Activated gamma-delta T cell treated with Interleukin-2 at 50 U/mL for 16 hours (primary cell): Measurements from ENCODE around the gene HOXB3.
"Not testable (repeated sequence)": the region's sequence is repeated elsewhere in the genome, so short reads cannot be mapped to it uniquely, and the experiment has no call there.

Source experiments
- DNase-seq: peaks from one replicate; pipeline ENCODE4 v3.0.0-alpha.2; 2020

The HOXB3 gene

DNA sequence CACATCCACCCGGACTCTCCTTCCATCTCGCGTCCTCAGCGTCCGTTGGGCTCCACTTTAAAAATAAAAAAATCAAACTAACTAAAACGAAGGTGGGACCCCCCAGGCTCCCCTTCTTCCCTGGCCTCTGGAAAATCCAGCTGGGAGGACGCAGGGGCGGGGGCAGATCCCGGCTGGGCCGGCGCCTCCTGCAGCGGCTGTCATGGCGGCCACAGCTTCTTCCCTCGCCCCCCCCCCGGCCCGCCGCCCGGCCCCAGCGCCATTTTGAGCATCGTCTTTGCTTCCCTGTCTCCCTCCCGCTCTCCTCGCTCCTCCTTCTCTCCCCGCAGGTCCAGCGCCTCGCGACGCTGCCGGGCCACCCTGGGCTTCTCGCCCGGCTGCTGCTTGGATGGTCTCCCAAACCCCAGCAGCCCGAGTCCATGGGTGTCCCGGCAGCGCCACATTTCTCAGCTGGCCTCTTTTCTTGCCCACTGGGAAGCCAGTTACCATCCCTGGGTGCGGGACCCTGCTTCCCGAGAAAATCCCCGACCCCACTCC, 48.4 kb downstream of the HOXB3 start:
- DNase-seq = peak; percentile 22

DNA sequence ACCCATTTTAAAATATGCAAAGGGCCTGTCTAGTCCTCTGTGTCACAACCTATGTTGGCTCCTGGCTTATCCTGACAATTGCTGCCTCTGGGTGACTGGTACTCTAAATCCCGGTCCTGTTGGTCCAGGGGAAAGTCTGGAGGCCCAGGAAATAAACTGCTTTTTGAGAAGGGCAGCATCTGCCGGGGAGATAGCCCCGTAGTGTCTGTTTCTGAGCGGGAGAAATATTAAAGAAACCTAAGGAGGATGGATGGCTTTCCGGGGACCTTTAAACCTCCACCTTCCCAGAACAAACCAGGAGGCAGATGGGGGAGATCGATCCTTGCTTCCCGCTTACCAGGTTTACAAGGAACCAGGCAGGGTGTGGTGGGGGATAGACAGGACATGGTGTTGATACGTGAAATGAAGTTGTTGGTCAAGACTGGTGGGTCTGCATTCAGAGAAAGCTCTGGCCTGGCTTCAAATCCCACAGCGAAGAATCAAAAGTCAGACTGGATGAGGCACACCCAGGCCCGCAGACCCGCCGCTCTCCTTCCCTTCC, 48.9 kb downstream of the HOXB3 start:
- no peak for DNase-seq

DNA sequence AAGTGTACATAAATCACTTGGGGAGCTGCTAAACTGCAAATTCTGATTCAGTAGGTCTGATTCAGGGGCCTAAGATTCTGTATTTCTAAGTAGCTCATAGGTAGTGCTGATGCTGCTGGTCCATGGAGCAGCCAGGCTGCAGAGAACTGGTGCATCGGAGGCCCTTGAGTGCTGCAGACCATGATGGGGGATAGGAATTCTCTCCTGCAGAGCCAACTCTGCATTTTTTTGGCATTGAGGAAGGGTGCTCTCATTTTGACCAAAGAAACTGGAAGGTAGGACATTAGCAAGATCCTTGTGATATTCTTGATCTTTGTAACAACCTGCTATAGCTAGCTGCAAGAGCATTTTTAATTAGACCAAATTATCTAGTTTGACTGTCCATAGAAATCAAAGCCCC, 49.8 kb downstream of the HOXB3 start:
- no peak for DNase-seq

DNA sequence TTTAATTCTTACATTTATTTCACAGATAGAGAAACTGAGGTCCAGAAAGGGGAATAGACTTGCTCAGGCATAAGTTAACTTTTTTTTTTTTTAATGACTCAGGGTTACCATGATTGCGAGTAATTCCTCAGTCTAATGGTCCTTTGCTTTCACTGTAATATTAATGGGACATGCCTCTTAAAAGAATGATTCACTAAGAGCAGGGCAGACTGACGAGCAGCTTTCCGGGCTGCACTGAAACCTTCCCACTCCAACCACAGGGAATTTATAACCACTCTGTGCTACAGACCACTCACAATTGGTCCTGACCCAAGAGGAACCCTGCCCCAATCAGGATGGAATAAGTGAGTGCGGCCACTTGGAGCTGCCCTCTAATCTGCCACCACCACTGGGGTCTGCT, 50.9 kb downstream of the HOXB3 start:
- no peak for DNase-seq

DNA sequence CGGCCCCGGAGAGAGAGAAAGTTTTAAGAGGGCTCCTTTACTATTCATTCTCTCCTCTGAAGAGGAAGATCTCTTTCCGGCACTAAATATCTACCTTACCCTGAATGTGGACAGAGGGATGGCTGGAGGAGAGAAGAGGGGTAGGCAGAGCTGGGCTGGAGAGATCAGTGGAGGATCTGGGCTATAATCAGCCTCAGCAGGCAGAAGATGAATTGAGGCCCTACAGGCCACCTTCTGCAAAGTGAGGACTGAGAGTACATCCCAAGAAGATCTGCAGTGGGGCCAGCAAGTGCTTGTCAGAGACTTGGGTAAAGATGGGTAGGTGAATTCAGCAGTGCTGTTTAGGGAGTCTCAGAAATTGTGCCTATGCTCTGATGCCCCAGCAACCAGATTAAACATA, 52.7 kb downstream of the HOXB3 start:
- DNase-seq = no peak

DNA sequence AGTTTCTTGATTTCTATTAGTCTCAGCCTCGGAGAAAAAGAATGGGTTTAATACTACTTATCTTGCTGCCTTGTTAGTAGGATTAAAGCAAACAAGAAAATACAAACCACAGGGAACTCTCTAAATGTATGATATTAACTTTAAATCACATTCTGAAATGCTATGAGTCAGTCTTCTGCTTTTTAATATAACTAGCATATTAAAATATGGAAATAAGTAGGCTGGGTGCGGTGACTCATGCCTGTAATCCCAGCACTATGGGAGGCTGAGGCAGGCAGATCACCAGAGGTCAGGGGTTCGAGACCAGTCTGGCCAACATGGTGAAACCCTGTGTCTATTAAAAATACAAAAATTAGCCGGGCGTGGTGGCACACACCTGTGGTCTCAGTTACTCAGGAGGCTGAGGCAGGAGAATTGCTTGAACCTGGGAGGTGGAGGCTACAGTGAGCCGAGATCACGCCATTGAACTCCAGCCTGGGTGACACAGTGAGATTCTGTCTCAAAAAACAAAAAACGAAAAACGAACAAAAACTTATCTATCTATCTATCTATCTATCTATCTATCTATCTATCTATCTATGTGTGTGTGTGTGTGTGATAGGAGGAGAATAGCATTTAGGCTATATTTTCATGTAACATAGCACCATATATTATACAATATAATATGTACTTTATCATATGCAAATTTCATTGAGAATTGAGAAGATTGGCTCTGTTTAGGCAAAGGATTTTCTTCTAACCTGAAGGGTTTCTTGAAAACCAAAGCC, 54.1 kb downstream of the HOXB3 start:
- not testable (repeated sequence) for DNase-seq

DNA sequence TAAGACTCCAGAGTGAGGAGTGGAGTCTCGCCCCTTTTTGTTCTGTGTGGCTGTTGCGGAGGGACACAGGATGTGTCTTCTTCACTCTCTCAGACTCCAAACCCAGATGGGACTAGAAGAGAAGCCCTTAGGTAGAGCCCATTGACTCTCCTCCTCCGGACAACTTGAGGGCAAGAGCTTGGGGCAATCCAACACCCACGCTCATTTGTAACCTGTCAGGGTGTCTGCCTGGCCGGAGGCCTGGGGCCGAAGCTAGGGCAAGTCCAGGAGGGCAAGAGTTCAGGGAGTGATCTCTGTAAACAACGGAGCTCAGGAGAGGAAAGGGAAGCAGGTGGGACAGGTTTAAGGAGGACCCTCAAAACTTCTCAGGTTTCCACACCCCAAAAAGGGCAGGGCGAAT, 57.8 kb downstream of the HOXB3 start:
- no peak for DNase-seq

DNA sequence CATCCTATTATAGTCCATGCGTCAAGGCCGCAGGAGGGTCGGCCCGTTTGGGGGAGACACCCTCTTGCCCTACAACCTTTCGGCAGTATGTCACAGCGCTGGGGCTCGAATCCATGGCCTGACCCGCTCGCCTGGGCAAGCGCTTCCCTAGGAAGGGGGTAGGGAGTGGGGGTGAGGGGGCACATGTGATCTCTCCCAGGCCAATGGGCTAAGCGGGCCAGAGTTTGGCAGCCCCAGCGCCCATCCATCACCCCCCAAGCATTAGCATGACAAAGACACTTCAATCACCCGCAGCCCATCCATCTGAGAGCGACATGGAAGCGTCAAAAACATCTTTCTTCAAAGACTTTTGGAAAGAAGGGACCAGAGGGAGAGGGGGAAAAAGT, 59.2 kb downstream of the HOXB3 start, which contains the start of gene HOXB1:
Gene HOXB1, minus strand, starts transcription at position 125 of the 386 bp plus-strand sequence. Its CDS starts 107 bp downstream, at position 18.
- DNase-seq = no peak

DNA sequence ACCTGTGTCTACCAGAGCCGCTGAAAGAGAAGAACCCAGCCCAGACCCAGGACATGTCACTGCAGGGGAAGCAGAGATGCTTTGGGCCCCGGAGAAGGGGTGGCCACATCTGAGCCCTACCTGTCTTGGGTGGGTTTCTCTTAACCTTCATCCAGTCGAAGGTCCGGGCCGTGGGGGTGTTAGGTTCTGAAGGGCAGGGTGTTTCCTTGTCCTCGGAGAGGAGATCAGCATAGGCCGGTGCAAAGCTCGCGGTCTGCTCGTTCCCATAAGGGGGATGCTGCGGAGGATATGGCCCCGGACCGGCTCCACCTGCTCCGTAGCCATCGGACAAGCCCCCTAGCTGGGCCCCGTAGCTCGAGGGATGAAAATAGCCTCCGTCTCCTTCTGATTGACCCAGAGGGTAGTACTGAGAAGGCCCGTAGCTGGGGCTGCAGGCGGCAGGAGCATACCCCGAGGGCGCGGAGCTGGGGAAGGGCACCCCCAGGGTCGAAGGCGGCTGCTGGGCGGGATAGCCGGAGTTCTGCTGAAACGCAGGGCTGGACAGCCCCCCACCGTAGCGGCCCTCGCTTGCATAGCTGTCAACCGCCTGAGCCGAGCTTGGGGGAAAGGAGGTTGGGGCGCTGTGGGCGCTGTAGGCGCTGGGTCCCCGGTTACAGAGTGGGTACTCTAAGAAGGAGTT, 59.7 kb downstream of the HOXB3 start:
- DNase-seq = no peak

DNA sequence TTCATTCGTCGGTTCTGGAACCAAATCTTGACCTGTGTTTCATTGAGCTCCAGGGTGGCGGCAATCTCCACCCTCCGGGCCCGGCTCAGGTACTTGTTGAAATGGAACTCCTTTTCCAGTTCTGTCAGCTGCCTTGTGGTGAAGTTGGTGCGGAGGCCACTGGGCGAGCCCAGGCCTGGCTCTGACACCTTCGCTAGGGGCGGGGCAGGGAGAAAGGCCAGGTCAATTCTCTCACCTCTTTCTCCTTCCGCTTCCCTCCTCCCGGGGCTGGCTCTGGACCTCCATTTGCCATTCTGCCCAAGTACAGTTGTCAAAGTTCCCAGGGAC, 60.4 kb downstream of the HOXB3 start:
- no peak for DNase-seq

DNA sequence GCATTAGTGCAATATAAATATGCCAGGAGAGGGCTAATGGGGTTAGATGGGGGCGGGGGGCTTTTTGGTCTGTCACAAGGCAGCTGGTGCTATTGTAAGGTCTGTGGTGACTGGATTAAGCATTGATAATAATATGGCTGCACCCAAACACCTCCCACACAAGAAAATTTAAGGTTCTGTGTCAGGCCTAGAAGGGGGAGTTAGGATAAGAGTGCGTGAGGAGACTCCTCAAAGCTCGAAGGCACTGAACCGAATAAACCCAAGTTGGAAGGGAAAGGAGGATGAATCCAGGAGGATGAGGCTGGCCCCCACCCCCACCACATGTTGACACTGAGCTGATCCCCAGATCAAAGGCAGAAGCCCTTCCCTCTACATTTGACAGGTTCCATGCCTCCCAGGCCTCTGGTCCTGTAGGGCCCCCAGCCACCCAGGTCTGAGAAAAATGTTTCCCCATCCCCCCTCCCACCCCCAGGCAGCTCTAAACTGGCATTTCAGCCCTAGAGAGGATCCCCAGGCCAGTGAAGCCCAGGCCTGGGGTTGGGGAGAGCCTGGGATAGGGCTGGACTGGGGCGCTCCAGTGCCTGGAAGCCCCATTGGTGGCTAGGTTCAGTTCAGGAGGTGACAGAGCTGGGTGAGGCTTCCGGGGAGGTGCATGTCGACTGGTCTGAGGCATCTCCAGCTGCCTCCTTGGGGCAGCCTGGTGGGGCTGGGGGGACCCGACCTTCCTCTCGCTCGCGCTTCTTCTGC, 60.9 kb downstream of the HOXB3 start:
- DNase-seq = no peak

DNA sequence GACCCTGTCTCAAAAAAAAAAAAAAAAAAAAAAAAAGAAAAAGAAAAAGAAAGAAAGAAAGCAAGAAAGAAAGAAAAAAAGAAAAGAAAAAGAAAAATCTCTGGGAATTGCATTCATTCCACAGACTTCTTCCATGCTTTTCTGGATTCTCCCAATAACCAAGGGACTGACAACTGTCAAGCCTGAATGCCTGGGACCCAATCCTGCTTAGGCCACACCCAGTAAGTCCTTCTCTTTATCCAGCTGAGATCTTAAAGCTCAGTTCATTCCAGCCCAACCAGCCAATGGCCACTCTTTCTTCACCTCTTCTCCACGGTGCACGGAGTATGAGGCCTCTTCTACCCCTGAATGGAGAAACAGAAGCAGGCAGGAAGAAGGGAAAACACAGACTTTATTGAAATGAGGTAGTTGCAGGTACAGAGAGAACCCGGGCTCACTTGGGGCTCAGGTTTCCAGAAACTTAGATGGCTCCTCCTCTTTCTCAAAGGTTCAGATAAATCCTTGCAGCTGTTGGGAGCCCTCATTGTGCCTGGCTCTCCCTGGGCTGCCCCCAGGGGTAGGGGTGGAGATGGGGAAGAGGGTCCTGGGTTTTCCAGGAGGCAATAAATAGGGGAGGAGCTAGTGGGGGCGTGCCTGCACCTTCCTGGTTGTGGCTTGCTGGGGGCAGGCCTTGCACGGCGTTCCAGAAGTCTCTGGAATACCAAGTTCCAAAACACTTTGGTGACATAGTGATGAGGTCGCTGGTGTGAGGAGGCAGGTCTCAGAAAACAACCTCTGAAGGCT, 61.7 kb downstream of the HOXB3 start:
- DNase-seq = no peak

DNA sequence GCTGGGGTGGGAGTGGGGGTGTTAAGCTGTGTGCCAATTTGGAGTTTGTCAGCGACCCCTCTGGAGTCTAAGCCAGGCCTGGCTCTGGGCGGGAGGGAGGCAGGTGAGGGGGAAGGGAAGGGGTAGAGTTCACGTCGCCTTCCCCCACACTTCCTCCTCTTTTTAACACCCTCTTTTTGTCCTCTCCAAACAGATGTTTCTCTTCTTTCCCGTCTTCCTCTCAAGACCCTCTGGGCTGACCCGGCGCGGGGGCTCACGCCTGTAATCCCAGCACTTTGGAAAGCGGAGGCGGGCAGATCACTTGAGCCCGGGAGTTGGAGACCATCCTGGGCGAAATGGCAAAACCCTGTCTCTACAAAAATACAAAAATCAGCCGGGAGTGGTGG, 62.5 kb downstream of the HOXB3 start:
- DNase-seq = no peak

DNA sequence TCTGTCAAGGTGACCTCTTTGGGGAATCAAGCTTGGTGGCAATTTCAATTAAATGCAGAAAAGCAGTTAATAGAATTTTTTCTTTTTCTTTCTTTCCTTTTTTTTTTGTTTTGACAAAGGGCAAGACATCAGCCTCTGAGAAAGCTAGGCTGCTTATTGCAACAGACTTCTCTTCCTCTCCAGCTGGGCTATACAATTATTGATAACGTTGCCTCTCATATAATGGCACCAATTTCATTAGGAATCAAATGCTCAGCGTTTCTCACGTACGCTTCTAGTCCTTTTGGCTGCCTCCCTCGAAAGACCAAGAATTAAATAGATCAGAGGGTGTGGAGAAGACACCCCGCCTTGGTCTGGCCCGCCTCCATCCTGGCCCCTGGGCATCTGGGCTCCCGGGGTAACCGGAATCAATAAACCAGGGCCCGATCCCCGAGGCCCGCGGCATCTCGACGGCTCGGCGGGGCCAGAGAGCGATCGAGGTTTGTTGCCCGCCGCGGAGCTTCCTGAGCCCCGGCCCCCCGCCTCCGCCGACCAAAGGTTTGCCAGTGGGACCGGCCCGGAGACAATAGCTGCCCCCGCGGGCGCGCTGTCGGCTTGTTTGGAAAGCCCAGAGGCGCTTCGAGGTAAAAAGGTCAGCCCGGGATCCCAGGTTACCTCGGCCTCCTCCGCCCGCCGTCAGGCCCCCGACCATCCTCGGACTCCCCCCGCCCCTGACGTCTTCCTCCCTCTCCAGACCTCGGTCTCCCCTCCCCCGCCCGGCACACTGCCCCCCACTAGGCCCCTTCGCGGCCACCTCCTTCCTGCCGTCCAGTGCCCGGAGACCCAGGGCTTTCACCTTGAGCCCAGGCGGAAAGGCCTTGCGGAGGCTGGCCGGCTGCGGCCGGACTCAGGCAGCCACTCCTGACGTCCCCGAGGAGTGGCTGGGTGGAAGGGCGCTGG, 63.2 kb downstream of the HOXB3 start:
- DNase-seq = no peak

DNA sequence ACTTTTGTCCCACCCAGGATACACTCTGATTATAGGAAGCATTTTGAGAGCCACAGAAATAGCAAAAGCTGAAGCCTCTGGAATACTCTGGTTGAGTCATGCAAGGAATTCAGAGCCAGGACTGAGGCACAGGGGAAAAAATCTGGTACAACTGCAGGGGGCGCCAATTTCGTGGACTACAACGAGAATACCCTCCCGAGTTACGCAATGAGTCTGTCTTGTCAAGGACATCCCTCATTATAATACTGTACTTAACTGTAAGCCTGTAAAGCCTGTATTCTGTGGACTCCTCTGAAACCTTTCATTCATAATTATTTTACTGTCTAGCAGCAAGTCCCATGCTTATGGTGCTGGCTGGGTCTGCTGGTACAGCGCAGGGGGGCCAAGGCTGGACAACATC, 67.0 kb downstream of the HOXB3 start:
- DNase-seq = no peak

DNA sequence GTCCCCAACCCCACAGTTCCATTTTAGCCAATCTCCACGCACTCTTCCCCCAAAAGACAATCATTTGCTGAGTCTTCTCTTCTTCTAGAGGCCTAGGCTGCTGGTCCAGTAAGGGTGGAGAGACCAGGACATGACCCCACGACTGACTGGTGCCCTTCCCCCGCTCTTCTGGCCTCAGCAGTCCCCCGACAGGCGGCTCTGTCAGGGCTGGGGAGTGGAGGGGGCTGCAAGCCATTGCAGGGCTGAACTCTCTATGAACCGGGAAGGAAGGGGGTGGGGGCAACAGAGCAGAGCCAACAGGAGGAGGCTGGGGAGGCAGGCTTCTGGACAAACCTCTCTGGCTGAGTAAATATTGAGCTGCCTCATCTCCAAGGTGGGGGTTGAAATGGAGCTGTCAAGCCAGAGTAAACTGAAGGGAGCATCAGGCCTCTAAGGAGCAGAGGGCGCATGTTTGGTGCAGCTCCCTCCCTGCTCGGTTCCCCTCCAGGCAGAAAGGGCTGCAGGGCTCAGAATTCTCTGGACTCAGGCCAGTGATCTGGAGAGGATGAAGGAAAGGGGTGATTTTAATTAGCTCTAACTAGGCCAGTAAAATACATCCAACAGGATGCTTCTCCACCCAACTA, 67.9 kb downstream of the HOXB3 start:
- DNase-seq = no peak

DNA sequence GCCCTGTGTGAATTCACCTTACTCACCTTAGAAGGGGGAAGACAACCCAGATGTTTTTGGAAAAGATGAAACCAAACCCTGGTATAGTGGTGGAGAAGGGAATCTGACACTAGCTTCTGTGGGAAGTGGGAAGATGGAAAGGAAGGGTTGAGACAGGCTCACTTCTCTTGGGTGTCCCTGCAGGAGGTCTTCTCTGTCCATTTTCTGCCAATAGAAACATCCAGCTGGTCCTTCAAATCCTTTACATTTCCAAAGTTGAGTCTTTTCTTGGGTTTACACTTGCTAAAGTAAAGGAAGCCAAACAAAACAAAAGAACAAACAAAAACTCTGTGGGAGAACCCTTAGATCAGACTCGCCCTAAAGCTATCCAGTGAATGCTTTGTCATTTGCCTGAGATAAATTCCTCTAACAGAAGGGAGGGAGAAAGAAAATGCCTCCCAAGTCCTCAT, 69.4 kb downstream of the HOXB3 start:
- DNase-seq = no peak

DNA sequence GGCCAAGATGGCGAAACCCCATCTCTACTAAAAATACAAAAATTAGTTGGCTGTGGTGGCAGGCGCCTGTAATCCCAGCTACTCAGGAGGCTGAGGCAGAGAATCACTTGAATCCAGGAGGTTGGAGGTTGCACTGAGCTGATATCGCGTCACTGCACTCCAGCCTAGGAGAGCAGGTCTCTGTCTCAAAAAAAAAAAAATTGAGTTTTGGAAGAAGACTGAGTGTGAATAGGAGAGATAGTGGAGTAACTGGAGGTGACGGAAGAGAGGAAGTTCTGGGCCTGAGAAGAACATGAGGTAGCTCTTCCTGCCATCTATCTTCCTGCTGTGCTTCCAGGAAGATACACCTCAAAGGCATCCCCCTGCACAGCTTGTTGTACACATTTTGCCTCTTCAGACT, 70.6 kb downstream of the HOXB3 start:
- no peak for DNase-seq

DNA sequence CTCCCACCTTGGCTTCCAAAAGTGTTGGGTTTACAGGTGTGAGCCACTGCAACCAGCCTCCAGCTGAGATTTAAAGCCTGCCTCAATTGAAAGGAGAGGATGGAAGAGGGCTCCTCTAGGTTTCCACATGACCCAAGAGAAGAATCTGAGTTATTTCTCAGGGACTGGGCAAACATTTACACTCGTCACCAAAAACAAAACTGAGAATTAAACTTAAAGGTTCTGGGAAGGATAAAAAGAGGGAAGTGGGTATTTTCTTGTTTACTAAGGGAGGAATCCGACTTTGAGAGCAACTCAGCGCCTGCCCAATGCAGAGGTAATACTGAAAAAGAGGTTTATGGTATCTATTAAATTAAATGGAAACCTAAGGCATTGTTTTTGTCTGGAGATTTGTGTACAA, 72.6 kb downstream of the HOXB3 start:
- no peak for DNase-seq

DNA sequence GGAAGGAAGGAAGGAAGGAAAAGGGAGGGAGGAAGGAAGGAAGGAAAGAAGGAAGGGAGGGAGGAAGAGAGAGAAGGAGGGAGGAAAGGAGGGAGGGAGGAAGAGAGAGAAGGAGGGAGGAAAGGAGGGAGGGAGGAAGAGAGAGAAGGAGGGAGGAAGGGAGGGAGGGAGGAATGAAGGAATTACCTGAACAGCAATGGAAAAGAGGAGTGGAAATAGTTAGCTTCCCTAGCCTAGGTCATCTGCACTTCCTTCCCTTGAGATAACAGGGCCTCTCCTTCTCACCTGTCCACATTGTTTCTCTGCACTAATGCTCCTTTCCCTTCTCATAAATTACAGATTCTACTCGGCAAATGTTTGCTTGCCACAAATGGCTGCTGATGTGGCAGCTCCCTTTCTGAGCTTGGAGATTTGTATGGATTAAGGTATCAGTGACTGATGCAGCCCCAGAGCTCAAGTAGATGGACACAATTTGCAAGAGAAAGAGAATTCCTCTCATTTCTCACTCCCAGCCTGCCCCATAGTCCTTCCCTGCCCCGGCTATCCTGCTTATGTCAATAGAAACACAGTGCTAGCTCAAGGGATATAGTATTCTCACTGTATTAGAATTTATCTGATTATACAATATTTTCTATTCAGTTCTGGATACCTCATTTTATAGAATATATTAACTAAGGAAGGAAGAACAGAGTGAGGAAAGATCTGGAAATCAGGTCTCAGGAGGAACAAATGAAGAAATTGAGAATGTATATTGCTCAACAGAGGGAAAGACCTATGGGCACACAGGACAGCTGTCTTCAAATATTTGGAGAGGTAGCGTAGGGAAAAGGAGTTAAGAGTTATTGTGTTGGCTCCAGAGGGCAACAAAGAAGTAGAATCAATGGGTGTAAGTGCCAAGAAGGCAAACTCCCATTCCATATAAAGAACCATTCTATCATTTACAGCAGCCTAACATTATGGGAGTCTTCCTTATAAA, 73.8 kb downstream of the HOXB3 start:
- DNase-seq = no peak
